Prostate gland (tissue), 2 donors: ENCODE data around the gene KRTAP10-2. TPM values are rescaled to one million over a fixed set of nuclear protein-coding genes. Genes with fewer than 3 reads are reported as not detected.

Experiments used
- total RNA-seq, 2 donors: library from RNA; depleted of rRNA; stranded (reverse); fragments of >200 nt; gene quantifications; one replicate each; pipeline ENCODE4 v1.1.0, GENCODE V29; 2016

The KRTAP10-2 gene
- total RNA-seq, 2 donors from 2014 or later, result not detected

Other genes with a start within 250 kb of the KRTAP10-2 start
- gene CFAP410, start 212.1 kb downstream of the KRTAP10-2 start, total RNA-seq, result 10 to 100 TPM; 62.5 to 71.3 TPM
- 1 to 10 TPM; 1.6 to 2.7 TPM for gene TRPM2, start 197.9 kb downstream of the KRTAP10-2 start, total RNA-seq
- gene LRRC3, start 96.0 kb downstream of the KRTAP10-2 start, total RNA-seq, result 1 to 10 TPM; 1.6 to 7.1 TPM
- not detected for gene KRTAP10-1, start 11.3 kb downstream of the KRTAP10-2 start, total RNA-seq
- gene KRTAP10-3, start 7.3 kb upstream of the KRTAP10-2 start, total RNA-seq, result not detected
- not detected for gene KRTAP10-4, start 22.2 kb upstream of the KRTAP10-2 start, total RNA-seq
- not detected for gene KRTAP10-5, start 29.1 kb upstream of the KRTAP10-2 start, total RNA-seq
- not detected for gene KRTAP10-6, start 41.0 kb upstream of the KRTAP10-2 start, total RNA-seq
- not detected for gene KRTAP10-7, start 49.1 kb upstream of the KRTAP10-2 start, total RNA-seq
- gene KRTAP10-8, start 60.6 kb upstream of the KRTAP10-2 start, total RNA-seq, result not detected
- gene KRTAP10-9, start 75.6 kb upstream of the KRTAP10-2 start, total RNA-seq, result not detected
- not detected for gene KRTAP10-10, start 85.9 kb upstream of the KRTAP10-2 start, total RNA-seq
- not detected for gene KRTAP10-11, start 94.9 kb upstream of the KRTAP10-2 start, total RNA-seq
- not detected for gene KRTAP12-4, start 103.2 kb upstream of the KRTAP10-2 start, total RNA-seq
- not detected for gene KRTAP12-3, start 106.4 kb upstream of the KRTAP10-2 start, total RNA-seq
- gene KRTAP12-2, start 115.4 kb upstream of the KRTAP10-2 start, total RNA-seq, result not detected
- not detected for gene KRTAP12-1, start 130.7 kb upstream of the KRTAP10-2 start, total RNA-seq
- not detected for gene KRTAP10-12, start 145.7 kb upstream of the KRTAP10-2 start, total RNA-seq
- under 1 TPM in 1 of 2 donors, not detected in 1; 0.85 TPM for gene TSPEAR, start 160.1 kb upstream of the KRTAP10-2 start, total RNA-seq